COLO668 (cell line): Measurements from ENCODE around the gene MAPK8.
A peak's percentile ranks its signal among the peaks of the same experiment; 100 is the strongest.
"Not testable (repeated sequence)": the region's sequence is repeated elsewhere in the genome, so short reads cannot be mapped to it uniquely, and the experiment has no call there.

ENCODE experiments used
- DNase-seq: peaks from one replicate; lab custom pipeline; 2025; ENCODE audit not compliant: unreplicated experiment; lab: John Stamatoyannopoulos, UW

The MAPK8 gene

DNA sequence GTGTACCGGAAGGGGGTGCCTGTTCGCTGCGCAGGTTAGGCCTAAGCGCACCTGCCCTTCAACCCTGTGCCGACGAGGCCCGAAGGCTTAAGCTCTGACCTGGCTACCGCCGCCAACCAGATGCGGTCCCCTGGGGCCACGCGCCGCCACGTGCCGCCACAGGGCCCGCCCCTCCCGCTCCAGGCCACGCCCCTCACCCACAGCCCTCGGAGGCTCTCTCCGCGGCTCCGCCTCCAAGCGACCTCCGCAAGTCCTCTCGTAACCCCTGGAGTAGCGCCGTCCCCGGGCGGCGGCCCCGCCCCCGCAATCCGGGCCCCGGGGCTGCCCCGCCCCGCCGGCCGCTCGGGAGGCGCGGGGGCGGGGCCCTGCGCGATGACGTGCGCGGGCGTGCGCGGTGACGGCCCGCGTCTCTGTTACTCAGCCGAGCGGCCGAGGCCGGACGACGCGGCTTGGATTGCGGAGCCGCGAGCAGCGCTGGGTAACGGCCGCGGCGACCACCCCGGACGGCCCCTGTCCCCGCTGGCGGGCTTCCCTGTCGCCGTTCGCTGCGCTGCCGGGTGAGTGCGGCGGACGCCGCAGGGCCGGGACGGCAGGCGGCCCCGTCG lies at the start of gene MAPK8:
Gene MAPK8 (plus strand): TSS at position 413 of the 605 bp plus-strand sequence. CDS start 94,984 bp downstream, outside the sequence.
- DNase-seq: peak; percentile 94

DNA sequence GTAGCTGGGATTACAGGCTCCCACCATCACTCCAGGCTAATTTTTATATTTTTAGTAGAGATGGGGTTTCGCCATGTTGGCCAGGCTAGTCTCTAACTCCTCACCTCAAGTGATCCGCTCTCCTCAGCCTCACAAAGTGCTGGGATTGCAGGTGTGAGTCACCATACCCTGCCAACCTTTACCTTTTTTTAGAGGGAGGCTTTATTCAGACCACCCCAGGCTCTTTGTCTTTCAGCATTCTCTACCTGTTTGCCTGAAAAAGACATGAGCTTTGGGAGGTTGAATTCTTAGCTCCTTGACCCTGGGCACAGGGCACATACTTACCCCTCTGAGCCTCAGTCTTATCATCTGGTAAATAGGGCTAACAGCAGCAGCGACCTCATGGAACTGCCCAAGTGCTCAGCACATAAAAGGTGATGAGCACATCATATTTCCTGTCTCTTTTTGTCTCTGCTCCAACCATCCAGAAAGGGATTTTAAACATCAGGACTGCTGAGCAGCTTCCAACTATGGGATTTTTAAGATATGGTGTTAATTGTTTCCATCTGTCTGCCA lies 49.0 kb upstream of the MAPK8 start:
- no peak for DNase-seq

- DNase-seq: no peak
Observed at GRCh38 chr10:48258105-48258504, 48.4 kb upstream of the MAPK8 start.

DNA sequence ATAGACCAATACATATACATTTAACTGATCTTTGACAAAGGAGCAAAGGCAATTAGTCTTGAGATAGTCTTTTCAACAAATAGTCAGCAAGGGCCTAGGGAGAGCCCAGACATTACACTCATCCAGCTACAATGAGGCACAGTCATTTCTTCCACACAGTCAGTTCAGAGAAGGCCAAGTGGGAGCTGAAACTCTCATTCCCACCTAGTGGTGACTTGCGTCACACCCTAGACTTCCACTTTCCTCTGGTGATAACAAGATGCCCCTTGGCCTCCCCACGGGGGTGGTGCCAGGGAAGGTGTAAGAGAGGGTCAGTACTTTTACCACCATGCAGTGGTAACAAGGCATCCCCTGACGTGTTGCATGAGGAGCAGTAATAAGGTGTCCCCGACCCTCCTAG lies 39.9 kb upstream of the MAPK8 start:
- no peak for DNase-seq

DNA sequence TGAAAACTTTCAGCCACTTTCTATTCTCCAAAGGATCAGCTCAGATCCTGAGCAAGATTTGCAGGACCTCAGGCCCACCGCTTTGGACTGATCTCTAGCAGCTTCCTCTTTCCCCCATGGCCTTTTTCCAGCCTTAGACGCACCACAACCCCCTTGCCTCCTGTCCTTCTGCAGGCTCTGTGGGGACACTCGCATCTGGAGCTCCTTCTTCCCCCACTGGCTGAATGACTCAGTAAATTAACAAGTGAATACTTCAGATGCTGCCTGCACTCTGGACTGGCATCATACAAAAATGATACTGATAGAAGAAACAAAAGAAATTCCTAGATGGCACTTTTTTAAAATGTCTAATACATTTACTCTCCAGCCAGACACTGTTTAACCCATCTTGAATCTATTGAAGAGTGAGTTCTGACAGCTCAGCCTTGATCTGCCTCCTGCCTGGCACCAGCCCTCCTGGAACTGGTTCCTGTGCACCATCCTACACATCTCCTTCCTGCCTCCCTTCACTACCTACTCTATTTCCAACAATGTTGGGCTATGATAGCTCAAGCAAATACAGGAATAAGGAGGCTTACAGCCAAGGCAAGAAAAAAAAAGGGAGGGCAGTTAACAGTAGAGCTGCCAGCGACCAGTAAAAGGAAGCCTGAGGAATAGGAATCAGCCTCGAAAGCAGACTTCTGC lies 35.3 kb upstream of the MAPK8 start:
- DNase-seq: no peak

DNA sequence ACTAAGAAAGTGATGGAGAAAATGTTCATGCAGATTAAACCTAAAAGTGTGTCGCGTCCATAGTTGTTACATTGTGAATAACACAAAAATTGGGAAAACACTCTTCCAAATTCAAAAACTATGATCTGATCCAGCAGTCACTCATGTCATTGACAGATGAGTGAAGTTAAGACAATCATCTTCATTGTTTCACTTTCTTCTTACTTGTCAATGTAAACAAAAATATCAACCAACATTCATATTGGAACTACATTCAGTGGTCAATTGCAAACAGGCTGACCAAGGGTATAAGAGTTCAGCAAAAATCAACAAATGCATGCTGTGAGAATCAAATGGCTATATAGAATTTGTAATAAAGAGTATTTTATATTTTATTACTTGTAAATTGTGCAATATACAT lies 33.8 kb upstream of the MAPK8 start:
- DNase-seq: no peak

DNA sequence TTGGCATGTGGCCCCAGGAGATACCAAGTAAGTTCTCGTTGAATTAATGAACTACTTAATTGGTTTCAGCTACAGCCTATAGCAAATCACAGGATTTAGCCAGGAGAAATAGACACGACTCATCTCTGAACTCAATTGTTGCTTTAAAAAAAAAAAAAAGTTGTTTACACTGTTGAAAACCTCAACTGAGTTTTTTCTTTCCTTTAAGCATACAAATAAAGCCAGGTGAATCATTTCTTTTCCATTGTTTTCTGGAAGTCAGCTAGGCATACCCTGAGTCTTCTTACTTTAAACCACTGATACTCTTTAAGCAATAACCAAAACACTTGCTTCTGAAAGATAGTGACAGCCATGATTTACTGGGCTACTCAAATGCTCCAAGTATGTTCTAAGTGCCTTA lies 32.7 kb upstream of the MAPK8 start:
- DNase-seq: no peak

GRCh38 chr10:48274636-48275035 lies 31.8 kb upstream of the MAPK8 start, which contains the start of gene FRMPD2:
Gene FRMPD2 (minus strand): TSS chr10:48274696. CDS start chr10:48274567, 129 bp downstream.
- DNase-seq: peak; percentile 53

DNA sequence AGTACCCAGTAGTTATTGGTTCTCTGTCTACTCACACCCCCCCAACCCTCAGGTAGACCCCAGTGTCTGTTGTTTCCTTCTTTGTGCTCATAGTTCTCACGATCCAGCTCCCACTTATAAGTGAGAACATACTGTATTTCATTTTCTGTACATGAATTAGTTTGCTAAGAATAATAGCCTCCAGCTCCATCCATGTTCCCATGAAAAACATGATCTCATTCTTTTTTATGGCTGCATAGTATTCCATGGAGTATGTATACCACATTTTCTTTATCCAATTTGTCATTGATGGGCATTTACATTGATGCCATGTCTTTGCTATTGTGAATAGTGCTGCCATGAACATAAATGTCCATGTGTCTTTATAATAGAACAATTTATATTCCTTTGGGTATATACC lies 29.4 kb upstream of the MAPK8 start:
- DNase-seq: no peak

GRCh38 chr10:48279081-48279751 lies 27.3 kb upstream of the MAPK8 start:
- no peak for DNase-seq

DNA sequence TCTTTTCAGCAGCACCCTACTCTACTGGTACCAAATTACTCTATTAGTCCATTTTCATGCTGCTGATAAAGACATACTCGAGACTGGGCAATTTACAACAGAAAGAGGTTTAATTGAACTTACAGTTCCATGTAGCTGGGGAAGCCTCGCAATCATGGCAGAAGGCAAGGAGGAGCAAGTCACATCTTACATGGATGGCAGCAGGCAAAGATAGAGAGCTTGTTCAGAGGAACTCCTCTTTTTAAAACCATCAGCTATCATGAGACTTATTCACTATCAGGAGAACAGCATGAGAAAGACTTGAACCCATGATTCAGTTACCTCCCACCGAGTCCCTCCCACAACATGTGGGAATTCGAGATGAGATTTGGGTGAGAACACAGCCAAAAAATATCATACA lies 24.8 kb upstream of the MAPK8 start:
- DNase-seq: not testable (repeated sequence)

DNA sequence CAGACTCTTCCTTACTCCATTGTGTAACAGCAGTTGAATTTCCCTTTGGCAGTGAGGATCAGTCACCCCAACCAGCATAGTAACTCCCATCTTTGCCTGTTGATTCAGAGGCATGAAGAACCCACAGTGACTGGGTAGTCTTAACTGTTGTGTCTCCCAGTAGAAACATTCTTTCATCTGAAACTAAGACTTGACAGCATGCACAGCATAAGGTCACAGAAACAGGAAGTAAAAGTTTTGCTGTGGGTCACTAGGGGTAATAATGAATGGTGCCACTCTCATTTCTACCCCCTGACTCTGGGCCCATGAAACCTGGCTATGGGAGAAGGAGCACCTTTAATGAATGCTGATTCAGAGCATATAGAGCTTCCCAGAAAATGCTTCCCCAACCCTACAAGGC lies 23.6 kb upstream of the MAPK8 start:
- DNase-seq: no peak

DNA sequence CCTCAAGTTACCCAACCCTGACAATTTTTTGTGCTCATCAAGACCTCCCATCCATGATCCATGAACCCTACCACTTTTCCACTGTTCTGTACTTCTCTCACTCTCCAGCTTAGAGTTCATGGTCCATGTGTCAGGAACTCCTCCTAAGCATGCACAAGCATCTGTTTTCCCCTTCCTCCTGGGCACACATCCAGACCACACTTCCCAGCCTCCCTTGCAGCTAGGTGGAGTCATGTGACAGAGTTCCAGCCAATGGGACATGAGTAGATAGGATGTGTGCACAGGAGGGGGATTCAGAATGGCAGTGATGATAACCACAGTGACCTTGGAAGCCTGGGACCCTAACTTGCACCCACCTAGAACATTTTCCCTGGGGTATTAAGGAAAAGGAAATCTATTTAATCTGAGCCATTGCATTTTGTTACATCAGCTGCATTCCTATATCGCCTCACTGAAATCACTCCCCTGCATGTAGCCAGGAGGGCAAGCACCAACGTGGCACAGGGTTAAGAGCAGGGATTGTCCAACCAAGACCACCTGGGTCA lies 22.4 kb upstream of the MAPK8 start:
- DNase-seq: no peak

- no peak for DNase-seq
Observed at GRCh38 chr10:48284811-48285210, 21.7 kb upstream of the MAPK8 start.

DNA sequence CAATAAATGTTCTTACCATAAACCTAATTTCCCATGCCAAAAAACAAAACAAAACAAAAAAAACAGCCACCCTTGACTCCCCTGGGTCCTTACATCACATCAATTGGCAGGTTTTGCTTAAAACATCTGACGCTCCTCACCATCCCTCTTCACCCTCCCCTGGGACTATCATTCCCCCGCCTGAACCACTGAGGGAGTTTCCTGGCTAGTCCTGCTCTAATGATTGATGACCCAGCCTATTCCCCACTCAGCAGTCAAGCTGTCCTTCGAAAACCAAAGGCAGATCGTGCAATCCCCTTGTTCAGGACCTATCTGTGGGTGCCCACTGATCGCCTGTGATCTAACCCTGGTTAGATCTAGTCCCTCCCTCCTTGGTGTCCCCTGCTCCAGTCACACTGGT lies 20.8 kb upstream of the MAPK8 start:
- DNase-seq: no peak

- no peak for DNase-seq
Observed at GRCh38 chr10:48286356-48286755, 20.1 kb upstream of the MAPK8 start.

DNA sequence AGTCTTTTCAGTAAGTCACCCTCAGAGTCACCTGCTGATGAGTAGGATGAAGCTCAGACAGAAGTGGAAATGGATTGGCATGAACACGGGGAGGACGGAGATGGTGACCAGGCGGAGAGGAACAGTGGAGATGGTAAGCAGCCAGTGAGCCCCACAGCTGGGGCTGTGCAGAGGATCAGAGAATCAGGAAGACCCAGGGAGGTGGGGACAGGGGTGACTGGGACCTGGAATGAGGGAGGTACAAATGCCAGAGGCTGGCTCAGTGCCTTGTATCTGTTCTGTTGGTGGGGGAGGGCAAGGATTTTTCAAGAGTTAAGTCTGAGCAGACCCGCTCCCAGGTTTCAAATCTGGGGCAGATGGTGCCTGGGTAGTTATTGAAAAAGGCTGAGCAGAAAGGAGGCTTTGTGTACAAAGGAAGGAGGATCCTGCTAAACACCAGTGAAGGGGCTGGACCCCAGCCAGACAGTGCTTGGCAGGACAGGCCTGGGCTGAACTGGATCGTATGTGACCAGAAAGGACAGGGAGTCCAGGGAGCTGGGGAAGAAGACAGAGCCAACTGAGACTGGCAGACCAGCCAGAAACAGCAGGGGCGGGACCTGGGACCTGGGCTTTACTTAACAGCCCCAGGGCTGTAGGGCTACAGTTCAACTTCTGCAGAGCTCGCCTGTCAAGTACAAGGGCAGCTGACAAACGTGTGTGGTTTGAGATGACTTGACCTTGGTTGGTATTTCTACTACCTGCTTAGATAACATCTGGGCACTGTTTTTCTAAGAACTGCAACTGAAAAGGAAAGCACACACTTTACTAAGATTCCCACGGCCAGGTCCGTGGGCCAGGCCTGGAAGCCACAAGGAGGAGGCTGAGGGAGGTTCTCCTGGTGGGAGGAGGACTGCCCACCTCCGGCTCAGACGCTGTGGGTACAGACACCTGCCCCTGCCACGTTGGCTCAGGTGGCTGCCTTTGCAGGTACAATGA lies 18.8 kb upstream of the MAPK8 start:
- DNase-seq: peak; percentile 20

DNA sequence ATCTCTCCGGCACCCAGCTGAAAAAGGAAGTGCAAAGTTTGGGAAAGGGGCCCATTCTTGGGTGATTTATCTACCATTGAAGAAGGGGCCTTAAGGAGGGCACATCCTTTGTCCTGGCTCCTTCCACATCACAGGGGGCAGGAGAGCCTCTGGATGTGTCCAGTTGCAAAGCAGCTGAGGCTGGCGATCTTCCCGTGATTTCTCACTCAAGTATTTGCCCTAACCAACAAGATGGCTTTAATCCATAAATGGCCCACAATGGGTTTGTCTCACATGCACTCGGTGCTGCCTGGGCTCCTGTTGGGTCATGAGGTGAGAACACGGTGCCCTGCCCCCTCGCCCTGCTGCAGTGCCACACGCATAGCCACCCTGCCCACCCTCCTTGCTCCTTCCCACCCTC lies 17.8 kb upstream of the MAPK8 start:
- DNase-seq: no peak

DNA sequence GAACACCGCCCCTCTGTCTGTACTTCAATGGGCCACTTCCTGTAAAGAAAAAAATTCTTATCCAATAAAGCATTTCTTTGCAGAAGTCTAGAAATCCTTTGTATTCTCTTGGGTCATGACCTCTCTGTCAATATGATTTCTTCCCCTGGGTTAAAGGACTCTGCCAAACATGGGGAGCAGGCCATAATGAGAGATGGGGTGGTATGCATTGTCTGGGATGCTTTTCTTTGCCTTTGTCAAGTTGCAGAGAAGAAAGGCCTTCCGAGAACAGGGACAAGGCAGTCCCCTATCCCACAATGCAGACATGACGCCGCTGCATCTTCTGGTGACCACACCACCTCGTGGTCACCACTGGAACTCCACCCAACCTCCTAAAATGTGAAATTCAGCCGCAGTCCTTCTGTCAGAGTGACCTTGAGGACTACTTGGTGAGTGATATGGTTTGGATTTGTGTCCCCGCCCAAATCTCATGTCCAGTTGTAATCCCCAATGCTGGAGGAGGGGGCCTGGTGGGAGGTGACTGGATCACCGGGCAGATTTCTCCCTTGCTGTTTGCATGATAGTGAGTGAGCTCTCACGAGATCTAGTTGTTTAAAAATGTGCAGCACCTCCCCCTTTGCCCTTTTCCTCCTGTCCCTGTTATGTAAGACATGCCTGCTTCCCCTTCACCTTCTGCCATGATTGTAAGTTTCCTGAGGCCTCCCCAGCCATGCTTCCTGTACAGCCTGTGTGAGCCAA lies 16.8 kb upstream of the MAPK8 start:
- DNase-seq: peak; percentile 55

DNA sequence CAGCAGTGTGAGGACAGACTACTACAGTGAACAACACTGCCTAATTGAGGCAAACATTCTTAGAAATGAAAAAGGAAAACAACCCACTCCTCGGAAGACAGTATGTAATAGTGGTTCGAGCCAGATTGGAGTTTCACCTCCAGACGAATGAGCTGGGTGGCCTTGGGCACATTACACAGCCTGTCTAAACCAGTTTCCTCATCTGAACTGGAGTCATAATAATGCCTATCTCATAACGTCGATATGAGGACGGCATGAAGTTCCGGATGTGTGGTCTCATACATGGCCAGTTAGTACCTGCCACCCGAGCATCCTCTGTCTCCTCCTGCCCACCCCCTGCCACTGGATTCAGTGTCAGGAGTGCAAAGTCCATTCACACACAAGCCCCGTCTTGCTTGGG lies 16.2 kb upstream of the MAPK8 start:
- no peak for DNase-seq
